GM19372 (cell line): ENCODE results near the gene SLC6A6.

Source experiments
- ATAC-seq: cut with Tn5 transposase; IDR thresholded peaks from one replicate; pipeline ENCODE4 v1.9.1; 2021; ENCODE audit warnings: mild to moderate bottlenecking, low read depth, moderate library complexity; ENCODE audit not compliant: unreplicated experiment

The SLC6A6 gene

DNA sequence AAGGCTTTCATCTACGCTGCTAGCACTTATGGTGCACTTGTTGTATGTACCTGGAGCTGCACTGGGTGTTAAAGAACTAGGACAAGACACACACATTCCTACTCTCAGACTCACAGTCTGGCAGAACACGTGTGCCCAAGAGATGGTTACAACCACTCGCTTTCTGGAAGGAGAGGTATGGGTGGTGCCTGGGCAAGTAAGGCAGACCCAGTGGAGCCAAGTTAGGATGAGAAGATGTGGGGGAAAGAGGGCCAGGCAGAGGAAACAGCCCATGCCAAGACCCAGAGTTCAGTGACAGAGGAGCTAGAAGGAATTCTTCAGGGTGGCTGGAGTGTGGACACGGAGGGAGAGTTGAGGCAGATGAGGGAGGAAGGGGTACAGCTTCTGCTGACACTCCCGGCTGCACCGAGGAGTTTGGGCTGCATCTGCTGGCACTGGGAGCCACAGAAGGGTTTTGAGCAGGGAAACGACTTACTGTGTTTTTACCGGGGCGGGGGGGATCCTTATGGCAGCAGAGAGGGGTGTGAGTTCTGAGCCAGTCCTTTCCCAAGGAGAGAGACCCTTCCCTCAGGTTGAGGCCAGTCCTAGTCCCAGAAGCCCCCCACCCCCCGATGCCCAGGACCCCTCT is 78.7 kb downstream of the SLC6A6 start:
- ATAC-seq, result no peak

GRCh38 chr3:14481646-14482036 is 79.2 kb downstream of the SLC6A6 start:
- no peak for ATAC-seq

DNA sequence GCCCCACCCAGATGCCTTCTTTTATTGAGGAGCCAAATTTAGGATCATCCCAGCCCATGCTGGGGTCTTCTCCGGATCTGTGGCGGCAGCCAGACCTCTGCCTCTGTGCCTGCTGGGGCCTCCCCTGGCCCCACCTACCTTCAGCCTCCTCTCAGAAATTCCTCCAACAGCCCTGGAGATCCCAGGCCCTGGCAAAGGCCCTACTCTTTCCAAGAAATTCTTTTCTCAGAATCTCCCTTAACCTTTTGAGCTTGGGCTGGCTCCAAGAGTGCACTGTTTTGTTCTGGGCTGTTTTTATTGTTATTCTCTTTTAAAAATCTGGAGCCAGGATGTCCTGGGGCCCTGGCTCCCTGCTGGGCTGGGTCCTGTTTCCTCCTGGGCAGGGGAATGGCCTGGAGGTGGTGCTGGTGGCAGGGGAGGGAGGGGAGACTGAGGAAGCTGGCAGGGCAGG is 79.9 kb downstream of the SLC6A6 start:
- ATAC-seq, result no peak

DNA sequence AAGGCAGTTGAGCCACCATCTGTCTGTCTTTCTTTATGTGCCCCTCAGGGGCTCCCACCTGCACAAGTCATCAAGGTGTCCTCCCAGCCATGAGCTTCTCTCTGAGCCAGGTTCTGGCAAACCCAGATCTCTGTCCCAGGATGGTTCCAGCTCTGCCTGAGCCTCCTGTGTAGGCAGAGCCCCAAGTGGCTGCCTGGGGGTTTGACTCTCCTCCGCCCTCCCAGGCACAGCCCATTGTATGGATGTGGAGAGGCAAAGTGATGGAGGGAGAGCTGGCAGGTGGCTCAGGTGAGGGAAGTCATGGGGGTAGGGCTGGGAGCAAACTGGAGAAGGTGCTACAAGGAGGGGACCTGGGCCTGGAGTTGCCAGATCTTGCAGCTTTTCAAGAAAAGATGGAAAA is 80.9 kb downstream of the SLC6A6 start:
- ATAC-seq, result no peak

GRCh38 chr3:14484741-14485140 is 82.3 kb downstream of the SLC6A6 start:
- ATAC-seq, result no peak

DNA sequence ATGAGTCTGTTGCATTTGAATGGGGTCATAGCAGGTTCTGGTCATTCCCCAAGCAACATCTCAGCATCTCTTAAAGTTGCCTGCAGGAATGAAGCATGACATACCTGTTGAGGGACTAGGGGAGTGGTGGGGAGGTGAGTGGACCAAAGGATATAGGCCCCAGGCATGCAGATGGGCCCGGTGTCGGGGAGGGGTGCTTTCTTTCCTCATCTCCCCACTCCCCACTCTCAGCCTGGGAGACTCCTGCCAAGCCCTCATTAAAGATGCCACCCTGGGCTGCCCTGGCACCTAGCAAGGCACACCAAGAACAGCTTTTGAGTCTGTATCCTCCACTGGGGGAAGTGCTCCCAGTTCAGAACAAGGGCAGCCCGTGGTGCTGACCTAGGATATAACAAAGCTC is 83.6 kb downstream of the SLC6A6 start:
- ATAC-seq, result no peak

- no peak for ATAC-seq
Observed at GRCh38 chr3:14486460-14486859, 84.1 kb downstream of the SLC6A6 start.

GRCh38 chr3:14487086-14487485 is 84.7 kb downstream of the SLC6A6 start:
- no peak for ATAC-seq

- no peak for ATAC-seq
Observed at GRCh38 chr3:14487821-14488220, 85.4 kb downstream of the SLC6A6 start.

GRCh38 chr3:14488286-14489041 is 86.1 kb downstream of the SLC6A6 start:
- ATAC-seq, result no peak

DNA sequence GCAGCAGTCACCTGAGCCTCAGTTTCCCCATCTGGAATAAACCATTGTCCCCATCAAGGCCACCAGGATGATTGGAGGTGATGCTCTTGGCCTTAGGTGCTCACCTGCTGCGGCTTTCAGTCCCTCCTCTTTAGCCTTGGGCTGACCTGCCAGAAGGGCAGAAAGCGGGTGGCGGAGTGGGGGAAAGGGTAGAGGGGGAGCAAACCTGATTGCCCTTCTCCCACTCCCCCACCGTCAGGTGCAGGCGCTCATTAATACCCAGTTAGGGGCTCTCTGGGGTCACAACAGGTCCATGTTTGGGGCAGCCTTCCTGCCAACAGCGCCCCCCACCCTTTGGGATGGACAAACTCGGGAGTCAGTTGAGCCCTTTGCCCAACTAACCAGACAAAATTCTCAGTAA is 87.2 kb downstream of the SLC6A6 start:
- no peak for ATAC-seq

DNA sequence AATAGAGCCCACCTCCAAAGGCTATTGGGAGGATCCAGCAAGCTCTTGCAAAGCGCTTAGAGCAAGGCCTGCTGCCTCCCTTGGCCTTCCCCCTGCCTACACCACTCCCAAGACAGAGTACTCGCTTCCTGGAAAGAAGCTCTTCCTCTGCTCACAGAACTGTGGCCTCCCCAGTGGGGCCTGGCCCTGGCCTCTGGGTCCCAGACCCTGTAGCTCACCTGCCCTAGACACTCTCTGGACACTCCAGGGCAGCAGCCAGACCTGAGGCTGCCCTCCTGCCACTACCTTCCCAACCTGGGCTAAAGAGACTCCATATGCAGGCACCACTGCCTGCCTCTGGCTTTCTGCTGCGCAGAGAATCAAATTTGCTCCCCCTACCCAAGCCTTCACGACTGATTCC is 87.8 kb downstream of the SLC6A6 start:
- ATAC-seq, result no peak

DNA sequence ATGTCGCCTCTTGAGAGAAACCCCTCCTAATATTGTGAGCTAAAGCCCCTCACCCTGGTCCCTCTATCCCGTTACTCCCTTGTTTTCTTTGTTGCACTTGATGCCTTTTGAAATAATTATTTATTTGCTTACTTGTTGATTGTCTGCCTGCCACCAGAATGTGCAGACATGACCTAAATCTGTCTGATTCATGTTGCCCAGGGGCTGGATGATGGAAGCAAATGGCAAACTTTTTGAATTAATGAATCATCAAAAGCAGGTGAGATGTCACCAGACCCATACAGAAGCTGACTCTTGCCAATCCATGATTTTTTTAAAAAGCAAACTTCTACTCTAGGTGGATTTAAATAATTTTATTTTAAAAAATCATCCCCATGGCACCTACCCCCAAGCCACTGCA is 88.4 kb downstream of the SLC6A6 start:
- no peak for ATAC-seq

DNA sequence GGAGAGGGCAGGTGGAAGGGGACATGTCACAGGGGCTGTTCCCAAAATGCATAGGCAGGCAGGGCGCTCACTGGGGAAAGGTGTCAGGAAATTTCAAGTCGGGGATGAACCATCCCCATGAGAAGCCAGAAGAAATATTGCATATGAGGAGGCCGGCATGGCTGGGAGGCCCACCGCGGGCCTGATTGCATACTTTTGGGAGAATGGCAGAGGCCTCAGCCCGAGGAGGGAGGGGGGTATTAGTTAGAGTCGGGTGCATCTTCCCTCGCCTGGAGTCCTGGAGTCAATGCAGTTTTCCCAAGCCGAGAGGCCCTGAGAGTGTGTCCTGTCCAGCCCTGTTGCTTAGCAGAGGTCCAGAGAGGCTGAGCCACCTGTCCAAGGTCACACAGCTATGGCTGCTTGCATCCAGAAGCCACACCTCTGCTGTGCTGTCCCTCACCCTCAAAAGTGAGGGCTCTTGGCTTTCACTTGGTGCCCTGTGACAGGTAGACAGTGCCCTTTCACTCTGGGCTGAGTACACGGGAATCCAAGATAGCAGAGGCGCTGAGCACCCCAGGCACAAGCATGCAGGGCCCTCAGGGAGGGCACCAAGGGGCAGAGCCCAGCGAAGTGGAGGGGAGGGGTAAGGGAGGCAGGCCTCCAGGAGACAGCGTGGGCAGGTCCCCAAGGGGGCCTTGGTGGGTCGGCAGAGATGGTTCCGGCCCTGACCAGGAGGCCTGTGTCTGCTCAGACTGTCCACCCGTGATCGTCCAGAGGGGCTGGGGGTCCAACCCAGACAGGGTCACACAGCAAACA is 89.2 kb downstream of the SLC6A6 start:
- no peak for ATAC-seq

- no peak for ATAC-seq
Observed at GRCh38 chr3:14492948-14493881, 90.8 kb downstream of the SLC6A6 start.

GRCh38 chr3:14494279-14494972 is 92.0 kb downstream of the SLC6A6 start:
- ATAC-seq, result no peak

DNA sequence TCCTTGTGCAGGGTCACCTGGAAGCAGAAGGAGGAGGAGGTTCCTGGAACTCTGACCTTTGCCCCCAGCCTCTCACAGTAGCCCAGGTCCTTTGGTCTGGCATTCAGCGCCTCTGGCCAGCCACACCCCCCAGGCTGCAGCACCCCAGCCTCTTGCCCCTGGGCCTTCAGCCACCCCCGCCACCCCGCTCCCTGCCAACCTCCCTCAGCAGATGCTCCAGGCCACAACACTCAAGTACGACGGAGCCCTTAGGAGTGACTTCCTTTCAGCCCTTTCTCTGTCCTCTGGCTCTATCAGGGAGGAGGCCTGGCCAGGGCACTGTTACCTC is 92.5 kb downstream of the SLC6A6 start:
- no peak for ATAC-seq

DNA sequence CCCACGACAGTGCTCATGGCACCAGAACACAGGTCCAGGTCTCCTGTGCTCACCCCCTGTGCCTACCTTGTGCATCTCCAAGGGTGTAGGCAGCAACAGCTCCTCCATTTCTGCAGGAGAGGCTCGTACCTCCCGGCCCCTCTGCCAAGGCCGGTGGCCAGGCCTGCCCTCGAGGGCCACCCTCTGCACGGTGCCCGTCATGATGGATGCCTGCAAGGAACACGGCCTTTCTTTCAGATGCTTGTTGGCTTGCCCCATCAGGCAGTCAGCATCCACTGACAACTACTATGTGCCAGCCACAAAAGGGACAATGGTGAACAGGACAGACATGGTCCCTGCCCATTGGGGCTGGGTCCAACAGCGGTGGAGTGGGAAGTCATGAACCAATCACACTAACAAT is 93.9 kb downstream of the SLC6A6 start:
- ATAC-seq, result no peak

- no peak for ATAC-seq
Observed at GRCh38 chr3:14497321-14497720, 94.9 kb downstream of the SLC6A6 start.

DNA sequence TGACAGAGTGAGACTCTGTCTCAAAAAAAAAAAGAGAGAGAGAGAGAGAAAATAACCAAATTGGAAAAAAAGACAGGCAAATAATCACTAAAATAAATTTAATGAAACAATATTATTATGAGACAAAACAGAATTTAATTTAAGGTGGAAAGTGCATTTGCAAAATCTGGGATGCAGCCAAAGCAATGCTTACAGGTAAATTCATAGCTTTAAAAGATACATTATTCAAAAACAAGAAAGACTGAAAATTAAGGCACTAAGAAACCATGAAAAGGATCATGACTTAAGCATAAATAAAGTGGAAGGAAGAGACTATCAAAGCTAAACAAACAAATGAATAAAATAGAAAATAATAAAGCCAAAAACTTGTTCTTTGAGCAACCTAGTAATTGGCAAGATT is 100.1 kb downstream of the SLC6A6 start:
- ATAC-seq, result no peak
